Sigmoid colon (tissue), 4 donors: ENCODE data around the gene GYS2.

ENCODE experiments used
- EP300 ChIP-seq, 4 donors: sonication (generic); formaldehyde crosslinking; IDR thresholded peaks; one replicate each; pipeline ENCODE4 v1.6.1; 2017; ENCODE audit warnings: antibody characterized with exemption in 4 of 4
- POLR2A ChIP-seq, 2 donors: fragments of 450-650 bp; IDR thresholded peaks; one replicate each; pipeline ENCODE4 v1.6.1; 2016; ENCODE audit warnings: antibody characterized with exemption in 2 of 2, mild to moderate bottlenecking in 2 of 2, moderate library complexity in 2 of 2

- TF ChIP-seq POLR2A (IDR thresholded peaks at IDR 0.05) (no peak), EP300 (IDR thresholded peaks at IDR 0.05) (no peak)
These were observed 38.3 kb downstream of the GYS2 start for GRCh38 chr12:21566223-21566906.
